HG03342 (cell line): ENCODE results near the gene METTL23.

Source experiments
- ATAC-seq: cut with Tn5 transposase; IDR thresholded peaks from one replicate; pipeline ENCODE4 v1.9.1; 2021; ENCODE audit warnings: mild to moderate bottlenecking, moderate library complexity; ENCODE audit not compliant: unreplicated experiment

METTL23 gene

GRCh38 chr17:76726776-76727718 lies at the start of gene METTL23:
TSS of gene METTL23 (plus strand) at chr17:76726839. CDS start at chr17:76729711, 2,872 bp downstream.
- peak; percentile 44 for ATAC-seq

DNA sequence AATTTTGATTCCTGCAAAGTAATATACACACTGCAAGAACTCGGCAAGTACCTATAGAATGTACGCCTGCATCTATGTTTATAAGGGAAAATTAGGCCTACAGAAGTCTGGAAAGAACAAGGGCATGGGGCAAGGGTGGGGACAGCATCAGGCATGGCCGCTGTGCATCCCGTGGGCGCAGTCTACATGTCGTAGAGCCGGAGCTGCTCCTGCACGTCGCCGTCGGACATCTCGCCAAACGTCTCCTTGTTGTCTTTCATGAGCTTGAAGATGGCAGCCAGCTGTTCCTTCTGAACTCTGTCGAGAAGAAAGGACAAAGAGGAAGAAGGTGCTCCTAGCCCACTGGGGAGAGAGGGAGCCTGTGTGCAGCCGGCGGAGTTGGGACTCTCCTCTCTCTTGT lies 49.2 kb upstream of the METTL23 start:
- ATAC-seq = no peak

DNA sequence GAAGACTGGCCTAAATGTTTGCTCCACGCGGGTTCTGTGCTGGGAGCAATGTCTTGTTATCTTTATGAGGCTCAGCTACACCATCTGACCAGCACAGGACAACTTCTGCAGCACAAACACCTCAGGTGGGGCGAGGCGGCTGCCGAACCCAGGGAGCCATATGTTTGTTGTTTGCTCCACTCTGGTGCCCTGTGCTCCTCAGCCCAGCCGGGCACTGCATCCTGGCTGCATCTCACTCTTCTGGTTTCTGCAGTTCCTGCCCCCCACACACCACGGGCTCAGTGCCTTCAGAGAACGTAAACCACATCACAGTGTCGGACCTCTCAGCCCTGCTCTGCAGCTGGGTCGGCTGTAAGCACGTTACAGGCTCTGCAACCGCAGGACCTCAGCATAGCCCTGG lies 48.3 kb upstream of the METTL23 start:
- ATAC-seq = no peak

DNA sequence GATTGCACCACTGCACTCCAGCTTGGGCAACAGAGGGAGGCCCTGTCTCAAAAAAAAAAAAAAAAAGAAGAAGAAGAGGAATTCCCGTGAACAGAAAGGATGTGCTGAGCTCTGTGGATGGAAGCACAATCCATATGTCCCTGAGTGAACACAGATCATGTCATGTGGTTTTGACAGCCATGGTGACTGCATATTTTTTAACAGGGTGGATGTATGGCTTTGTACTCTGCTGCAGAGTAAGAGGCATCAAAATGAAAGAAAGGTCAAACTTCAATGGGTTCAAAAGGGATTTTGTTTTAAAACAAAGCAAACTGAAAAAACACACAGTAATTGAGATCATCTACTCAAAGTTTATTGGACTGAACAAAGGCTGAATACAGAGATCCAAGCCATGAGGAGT lies 47.4 kb upstream of the METTL23 start:
- ATAC-seq = no peak

GRCh38 chr17:76681222-76682137 lies 45.2 kb upstream of the METTL23 start:
- ATAC-seq = no peak

- ATAC-seq = no peak
Observed at GRCh38 chr17:76682296-76682695, 44.3 kb upstream of the METTL23 start.

DNA sequence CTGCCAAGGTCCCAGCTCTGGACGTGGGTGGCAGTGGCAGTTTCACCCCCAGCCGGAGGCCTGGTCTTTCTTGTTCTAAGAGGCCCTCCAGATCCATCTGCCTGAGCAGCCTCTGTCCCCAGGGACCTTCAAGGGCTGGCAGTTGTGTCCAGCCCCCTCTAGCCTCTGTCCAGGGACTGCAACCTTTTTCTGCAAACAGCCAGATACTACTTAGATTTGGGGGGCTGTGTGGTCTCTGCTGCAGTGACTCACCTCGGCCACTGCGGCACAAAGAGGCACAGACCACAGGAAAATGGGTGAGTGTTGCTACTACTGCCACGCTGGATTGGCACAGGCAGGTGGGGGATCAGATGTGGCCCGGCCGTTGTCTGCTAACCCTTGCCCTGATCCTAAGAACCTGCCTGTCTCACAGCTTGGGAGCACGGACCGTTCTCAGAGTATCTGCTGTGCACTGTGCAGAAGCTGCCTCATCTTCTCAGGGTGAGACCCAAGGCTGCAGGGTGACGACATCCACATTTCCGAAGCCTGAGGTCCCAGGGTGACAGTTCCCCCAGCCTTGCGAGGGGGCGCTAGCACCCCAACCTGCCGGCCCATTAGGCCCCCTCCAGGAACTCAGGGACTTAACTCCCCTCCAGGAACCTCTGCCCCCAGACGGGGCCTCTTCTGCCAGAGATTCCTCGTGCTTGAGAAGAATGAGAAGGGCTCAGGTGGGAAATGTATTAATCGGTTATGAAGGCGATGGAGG lies 43.5 kb upstream of the METTL23 start:
- ATAC-seq = no peak

- ATAC-seq = no peak
Observed at GRCh38 chr17:76683921-76684745, 42.5 kb upstream of the METTL23 start.

DNA sequence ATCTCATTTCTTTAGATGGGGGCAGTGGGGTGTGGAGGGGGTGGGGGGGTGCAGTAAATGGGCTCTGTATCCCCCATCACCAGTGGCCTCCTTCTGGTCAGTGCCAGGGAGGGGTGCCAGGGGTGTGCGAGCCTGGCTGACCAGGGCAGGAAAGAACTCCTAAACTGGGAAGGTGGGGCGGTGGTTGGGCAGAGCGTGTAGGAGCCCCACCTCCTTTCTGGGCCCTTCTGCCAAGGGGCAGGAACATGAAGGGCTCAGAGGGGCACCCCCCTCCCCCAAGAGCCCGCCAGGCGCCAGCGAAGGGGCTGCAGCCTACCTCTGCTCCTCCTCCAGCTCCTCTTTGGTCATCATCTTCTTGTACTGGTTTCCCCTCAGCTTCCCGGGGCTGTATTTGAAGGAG lies 41.9 kb upstream of the METTL23 start:
- ATAC-seq = no peak

- no peak for ATAC-seq
Observed at GRCh38 chr17:76685366-76685765, 41.3 kb upstream of the METTL23 start.

DNA sequence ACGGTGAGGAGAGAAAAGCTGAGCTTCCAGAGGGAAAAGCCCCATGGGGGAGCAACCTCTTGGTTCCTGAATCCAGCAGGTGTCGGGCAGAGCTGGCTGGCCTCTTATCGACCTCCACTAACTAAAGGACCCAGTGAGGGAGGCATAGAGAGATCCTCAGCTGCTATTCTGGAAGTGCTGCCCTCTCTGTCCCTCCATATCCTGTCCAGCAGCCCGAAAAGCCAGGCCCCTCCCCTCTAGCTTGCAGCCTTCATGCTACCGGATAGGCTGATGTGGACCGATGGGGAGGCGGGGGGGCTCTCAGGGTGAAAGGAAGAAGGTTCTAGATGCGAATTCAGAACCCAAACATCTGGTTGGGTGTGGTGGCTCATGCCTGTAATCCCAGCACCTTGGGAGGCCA lies 40.8 kb upstream of the METTL23 start:
- ATAC-seq = no peak

- ATAC-seq = no peak
Observed at GRCh38 chr17:76686538-76687297, 39.9 kb upstream of the METTL23 start.

DNA sequence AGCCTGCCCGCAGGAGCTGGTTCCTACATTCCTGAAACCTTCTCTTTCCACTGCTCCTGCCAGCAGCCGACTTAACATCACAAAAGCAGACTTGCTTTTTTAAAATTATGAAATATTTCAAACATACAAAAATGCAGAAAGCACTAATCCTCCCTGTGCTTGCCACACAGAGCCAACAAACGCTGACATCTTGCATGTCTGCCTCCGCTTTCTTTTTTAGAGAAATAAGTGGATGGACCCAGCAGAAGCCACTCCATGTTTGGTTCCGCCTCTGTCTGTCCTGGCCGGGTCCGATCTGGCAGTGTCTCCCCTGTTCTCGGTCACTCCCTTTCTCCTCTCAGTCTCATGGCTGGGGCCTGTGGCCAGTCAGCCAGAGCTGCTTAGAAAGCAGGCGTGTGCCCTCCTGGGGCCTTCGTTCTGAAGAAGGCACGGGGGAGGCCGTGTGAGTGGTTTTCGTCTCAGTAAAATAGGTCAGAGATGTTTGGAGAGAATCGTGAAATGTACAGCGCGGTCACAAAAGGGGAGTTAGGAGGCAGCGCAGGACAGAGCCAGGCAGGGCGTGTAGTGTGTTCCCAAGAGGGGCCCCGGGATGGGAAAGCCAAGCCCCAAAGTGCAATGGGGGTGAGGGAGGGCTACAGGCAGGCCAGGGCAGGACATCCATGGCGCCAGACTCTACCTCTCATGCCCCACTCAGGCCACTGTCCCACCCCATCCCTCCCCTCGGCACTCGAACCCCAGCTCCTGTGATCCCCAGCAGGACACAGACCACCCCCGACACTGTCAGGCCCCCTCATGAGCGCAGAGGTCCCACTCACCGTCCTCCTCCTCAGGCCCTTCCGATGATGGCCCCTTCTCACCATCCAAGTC lies 39.1 kb upstream of the METTL23 start:
- ATAC-seq = no peak

GRCh38 chr17:76688165-76688622 lies 38.4 kb upstream of the METTL23 start:
- no peak for ATAC-seq

DNA sequence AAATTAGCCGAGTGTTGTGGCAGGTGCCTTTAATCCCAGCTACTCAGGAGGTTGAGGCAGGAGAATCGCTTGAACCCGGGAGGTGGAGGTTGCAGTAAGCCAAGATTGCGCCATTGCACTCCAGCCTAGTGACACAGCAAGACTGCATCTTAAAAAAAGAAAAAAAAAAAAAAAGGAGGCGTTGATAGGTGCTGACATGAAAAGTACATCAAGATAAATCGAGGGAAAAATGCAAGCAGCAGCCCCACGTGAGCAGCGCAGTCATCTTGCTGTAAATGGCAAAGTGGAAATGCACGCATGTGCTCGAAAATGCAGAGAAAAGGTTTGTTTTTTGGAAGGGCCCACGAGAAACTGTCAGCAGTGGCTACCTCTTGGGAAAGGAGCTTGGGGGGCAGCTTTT lies 36.8 kb upstream of the METTL23 start:
- no peak for ATAC-seq

DNA sequence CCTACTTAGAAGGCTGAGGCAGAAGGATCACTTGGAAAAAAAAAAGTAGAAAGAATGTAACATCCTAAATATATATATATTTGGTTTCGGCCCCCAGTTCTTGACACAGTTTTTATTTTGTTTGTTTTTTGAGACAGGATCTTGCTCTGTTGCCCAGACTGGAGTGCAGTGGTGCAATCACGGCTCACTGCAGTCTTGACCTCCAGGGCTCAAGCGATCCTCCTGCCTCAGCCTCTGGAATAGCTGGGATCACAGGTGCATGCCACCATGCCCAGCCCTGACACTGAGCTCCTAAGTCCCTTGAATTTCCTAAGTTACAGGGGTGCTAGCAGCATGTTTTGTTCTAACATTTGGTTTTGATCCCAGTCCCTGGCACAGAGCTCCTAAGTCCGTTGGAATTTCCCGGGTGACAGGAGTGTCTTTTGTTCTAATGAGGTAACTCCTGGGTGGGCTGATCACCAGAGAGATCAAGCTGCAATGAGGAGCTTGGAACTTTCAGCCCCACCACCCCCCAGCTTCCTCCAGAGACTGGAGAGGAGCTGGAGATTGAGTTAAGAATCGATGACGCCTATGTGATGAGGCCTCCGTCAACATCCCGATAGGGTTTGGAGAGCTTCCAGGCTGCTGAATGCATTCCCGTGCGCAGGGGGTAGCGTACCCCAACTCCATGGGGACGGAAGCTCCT lies 35.9 kb upstream of the METTL23 start:
- no peak for ATAC-seq

GRCh38 chr17:76691379-76692191 lies 35.1 kb upstream of the METTL23 start:
- ATAC-seq = no peak
